Stimulated activated CD4-positive, alpha-beta T cell treated with anti-CD3 and anti-CD28 coated beads, TNF-alpha, amount 100 ng/mL, for 1 hour (primary cell): ENCODE results near the gene TMEM114.

Experiments
- DNase-seq, 3 donors: peaks; one replicate each; pipeline ENCODE4 v3.0.0-alpha.2; 2020; ENCODE audit warnings: low read depth in 3 of 3, low spot score in 1 of 3

TMEM114 gene

GRCh38 chr16:8611886-8612600, 21.7 kb upstream of the TMEM114 start:
- no peak for DNase-seq

GRCh38 chr16:8611122-8611521, 20.8 kb upstream of the TMEM114 start:
- no peak for DNase-seq

GRCh38 chr16:8607214-8607613, 16.9 kb upstream of the TMEM114 start:
- DNase-seq: no peak

GRCh38 chr16:8605554-8605953, 15.2 kb upstream of the TMEM114 start:
- DNase-seq: no peak

- no peak for DNase-seq
Observed at GRCh38 chr16:8600144-8600775, 9.9 kb upstream of the TMEM114 start.

- DNase-seq: no peak
Observed at GRCh38 chr16:8596581-8596980, 6.3 kb upstream of the TMEM114 start.

GRCh38 chr16:8595783-8596182, 5.5 kb upstream of the TMEM114 start:
- no peak for DNase-seq

GRCh38 chr16:8594149-8594666, 3.9 kb upstream of the TMEM114 start:
- no peak for DNase-seq

- DNase-seq: no peak
Observed at GRCh38 chr16:8591451-8591850, 1.1 kb upstream of the TMEM114 start.

- no peak for DNase-seq
Observed at GRCh38 chr16:8590811-8591210, 500 bp upstream of the TMEM114 start.

- DNase-seq: no peak
Observed at GRCh38 chr16:8589057-8589899, 1.0 kb downstream of the TMEM114 start.

- no peak for DNase-seq
Observed at GRCh38 chr16:8588682-8589056, 1.6 kb downstream of the TMEM114 start.

- DNase-seq: no peak
Observed at GRCh38 chr16:8587065-8587464, 3.2 kb downstream of the TMEM114 start.

- no peak for DNase-seq
Observed at GRCh38 chr16:8585857-8586256, 4.5 kb downstream of the TMEM114 start.

GRCh38 chr16:8585041-8585440, 5.3 kb downstream of the TMEM114 start:
- no peak for DNase-seq

- no peak for DNase-seq
Observed at GRCh38 chr16:8583732-8584131, 6.6 kb downstream of the TMEM114 start.

GRCh38 chr16:8583199-8583598, 7.1 kb downstream of the TMEM114 start:
- no peak for DNase-seq

GRCh38 chr16:8581831-8582580, 8.3 kb downstream of the TMEM114 start:
- DNase-seq: no peak

GRCh38 chr16:8579559-8579958, 10.8 kb downstream of the TMEM114 start:
- no peak for DNase-seq

- DNase-seq: no peak
Observed at GRCh38 chr16:8577678-8578304, 12.5 kb downstream of the TMEM114 start.
